Choroid plexus epithelial cell (primary cell): ENCODE results near the gene BACE2.

Experiments
- DNase-seq: peaks from one replicate; pipeline ENCODE4 v3.0.0-alpha.2; 2010; ENCODE audit warnings: low read depth
- H3K4me3 ChIP-seq: 2 replicates; pipeline ENCODE4 v1.5.1; 2011; ENCODE audit warnings: low read depth, mild to moderate bottlenecking, control low read depth, low read length, moderate library complexity
- TF ChIP-seq, protein P1 (sequence below): conservative IDR thresholded peaks from 2 replicates; pipeline ENCODE4 v1.5.1; 2011; ENCODE audit warnings: low read depth, mild to moderate bottlenecking, control low read depth, inconsistent platforms, low read length, moderate library complexity

BACE2 gene

DNA sequence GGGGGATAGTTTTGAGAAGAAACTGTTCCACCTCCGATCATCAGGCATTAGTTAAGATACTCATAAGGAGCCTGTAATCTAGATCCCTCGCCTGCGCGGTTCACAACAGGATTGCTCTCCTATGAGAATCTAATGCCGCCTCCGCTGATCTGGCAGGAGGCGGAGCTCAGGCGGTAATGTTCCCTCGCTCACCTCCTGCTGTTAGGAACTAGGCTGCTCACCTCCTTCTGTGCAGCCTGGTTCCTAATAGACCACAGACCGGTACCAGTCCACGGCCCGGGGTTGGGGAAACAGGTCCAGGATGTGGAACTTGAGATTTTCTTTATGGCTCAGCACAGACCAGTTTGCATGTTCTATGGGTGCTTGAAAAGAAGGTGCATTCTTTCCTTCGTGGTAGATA lies 121.5 kb downstream of the BACE2 start:
- H3K4me3 ChIP-seq = no peak overlapping the region
- peak; percentile 13 for DNase-seq
- TF ChIP-seq, protein P1, sequence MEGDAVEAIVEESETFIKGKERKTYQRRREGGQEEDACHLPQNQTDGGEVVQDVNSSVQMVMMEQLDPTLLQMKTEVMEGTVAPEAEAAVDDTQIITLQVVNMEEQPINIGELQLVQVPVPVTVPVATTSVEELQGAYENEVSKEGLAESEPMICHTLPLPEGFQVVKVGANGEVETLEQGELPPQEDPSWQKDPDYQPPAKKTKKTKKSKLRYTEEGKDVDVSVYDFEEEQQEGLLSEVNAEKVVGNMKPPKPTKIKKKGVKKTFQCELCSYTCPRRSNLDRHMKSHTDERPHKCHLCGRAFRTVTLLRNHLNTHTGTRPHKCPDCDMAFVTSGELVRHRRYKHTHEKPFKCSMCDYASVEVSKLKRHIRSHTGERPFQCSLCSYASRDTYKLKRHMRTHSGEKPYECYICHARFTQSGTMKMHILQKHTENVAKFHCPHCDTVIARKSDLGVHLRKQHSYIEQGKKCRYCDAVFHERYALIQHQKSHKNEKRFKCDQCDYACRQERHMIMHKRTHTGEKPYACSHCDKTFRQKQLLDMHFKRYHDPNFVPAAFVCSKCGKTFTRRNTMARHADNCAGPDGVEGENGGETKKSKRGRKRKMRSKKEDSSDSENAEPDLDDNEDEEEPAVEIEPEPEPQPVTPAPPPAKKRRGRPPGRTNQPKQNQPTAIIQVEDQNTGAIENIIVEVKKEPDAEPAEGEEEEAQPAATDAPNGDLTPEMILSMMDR = no peak

DNA sequence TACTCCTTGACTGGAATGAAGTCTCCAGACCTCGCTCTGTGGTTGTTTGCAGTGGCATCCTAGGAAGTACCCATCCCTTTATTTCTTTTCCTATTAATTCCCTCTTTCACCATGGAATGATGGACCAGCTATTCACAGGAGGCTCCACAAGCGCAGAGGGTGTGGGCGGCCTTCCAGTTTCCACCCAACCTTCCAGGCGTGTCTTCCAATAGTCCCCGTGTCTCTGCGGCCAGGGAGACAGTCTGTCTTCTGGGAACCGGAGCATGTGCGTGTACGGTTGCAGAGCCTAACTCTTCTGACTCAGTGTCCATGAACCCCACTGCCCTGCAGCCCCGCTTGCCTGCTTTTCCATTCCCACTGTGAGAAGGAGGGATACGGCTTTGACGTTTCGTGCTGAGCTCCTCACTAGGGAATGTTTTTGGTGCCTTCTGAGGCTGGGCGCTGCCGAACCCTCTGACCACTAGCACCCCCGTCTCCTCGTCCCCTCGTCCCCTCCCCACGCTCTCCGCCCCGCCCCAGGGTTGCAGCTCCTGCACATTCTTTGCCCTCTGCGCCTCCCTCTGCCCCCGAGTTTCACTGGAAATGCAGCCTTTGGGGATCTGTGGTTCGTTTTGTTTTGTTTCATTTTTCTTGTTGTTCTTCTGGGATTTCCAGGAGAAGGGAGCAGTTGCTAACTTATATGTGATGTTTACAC lies 122.3 kb downstream of the BACE2 start:
- H3K4me3 ChIP-seq = no peak overlapping the region
- DNase-seq = no peak
- TF ChIP-seq, protein P1 = no peak

DNA sequence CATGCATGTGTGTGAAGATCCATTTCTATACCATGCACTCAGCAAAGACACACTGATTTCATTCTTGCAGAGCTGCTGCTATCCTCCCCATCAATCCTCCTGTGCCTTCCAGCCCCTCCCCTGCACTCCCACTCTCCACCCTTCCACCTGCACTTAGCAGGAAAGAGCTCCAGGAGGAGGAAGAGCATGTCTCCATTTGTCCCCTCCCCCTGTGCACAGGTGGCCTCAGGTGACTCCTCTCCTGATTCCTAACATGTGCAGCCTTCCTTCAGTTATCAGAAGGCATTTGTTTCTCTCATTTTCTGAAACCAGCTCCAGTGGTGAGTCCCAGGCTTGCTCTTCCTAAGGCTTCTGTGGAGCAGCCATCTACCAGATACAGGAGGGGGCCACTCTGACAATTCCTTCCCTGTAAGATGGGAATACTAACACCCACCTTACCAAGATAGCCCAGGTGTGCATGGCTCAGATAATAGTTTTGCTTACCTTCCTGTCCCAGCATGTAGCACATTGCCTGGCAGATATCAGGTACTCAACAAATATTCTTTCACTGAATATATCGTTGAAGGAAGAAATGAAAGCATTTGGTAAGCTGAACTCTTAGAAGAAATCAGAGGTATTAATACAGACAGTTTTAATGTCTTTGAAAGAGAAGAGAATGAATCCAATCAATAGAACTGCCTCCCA lies 126.7 kb downstream of the BACE2 start:
- TF ChIP-seq, protein P1 = no peak
- H3K4me3 ChIP-seq = no peak overlapping the region
- no peak for DNase-seq

DNA sequence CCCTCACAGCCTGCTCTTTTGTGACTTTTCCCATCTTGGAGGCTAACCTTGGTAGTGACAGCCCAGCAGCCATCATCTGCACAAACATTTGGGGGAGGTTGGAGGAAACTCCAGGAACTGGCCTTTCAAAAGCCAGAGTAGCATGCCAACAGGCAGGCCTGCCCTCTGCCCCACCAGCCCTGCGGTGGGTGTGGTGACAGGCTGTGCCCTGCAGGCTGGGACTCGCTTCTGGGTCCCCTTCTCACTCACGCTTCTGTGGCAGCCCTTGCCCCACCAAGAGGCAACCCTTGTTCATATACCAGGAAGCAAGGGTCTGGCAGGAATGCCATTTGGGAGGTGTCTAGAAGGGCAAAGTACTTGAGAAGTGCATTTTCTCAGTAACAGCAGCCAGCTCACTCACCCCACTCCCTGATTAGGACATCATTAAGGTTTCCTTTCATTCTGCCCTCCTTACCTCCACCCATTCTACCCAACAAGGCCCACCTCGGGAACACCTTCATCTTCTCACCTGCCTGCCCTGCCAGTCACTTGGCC lies 127.8 kb downstream of the BACE2 start:
- TF ChIP-seq, protein P1 = no peak
- no peak for DNase-seq
- H3K4me3 ChIP-seq = no peak overlapping the region

DNA sequence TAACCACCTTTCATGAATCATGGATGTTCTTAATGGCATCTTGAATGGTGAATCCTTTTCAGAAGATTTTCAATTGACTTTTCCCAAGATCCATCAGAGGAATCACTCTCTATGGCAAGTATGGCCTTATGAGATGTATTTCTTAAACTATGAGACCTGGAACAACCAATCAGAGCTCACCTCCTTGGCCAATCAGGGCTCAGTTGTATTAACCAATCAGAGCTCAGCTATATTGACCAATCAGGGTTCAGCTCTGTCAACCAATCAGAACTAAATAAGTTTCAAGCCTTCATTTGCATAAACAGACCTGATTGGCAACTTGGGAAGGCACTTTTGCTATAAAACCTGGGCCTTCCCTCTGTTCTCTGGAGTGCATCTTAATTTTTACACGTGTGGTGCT lies 135.0 kb downstream of the BACE2 start:
- TF ChIP-seq, protein P1 = no peak
- H3K4me3 ChIP-seq = no peak overlapping the region
- no peak for DNase-seq

DNA sequence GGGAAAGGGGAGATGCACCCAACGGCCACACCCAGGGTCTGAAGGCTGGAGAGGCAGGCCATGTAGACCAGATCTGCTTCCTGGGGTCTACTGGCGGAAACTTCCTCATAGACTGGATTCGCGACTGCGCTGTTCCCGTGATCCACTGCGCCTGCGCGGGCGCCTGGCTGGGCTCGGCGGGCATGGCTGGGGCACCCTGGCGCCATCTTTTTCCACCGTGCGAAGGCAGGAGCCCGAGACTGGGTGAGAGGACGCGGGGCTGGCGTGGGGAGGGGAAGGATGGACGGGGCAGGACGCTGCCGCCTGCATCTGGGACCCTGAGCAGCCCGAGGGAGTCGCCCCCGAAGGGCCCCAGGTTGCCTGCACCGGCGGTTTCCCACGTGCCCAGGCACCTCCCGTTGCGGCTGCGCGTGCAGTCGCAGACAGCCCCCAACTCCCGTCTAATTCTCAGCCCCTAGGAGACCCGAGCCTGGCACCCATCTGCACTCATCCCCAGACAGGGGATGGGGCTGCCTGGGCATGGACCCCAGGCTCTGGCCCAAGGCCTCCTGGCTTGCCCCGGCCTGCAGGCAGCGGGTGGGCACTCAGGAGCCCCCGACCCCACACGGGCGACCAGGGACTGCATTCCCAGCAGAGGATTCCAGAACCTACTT lies 136.2 kb downstream of the BACE2 start:
- TF ChIP-seq, protein P1 = no peak
- no peak overlapping the region for H3K4me3 ChIP-seq
- no peak for DNase-seq
